HCT116 (cell line): ENCODE results near the gene NCOA5. TPM values are rescaled to one million over a fixed set of nuclear protein-coding genes. Genes with fewer than 3 reads are reported as not detected.

ENCODE experiments used
- ATAC-seq: fragments of 200-7000 bp; cut with Tn5 transposase; 2 replicates; pipeline ENCODE4 v1.9.1; 2020; ENCODE audit warnings: mild to moderate bottlenecking, moderate library complexity
- BruUV-seq: library from RNA; stranded (reverse); fragments of 400-500 nt; replicated peaks from 2 replicates; lab custom pipeline; 2021; lab: Mats Ljungman, UMichigan
- CTCF ChIA-PET: fragments of 300-600 bp; sonication (Branson Sonifier 250); formaldehyde crosslinking; loops from one replicate; lab custom pipeline; 2021; ENCODE audit warnings: antibody characterized with exemption; lab: Charles Lee
- POLR2A ChIA-PET: fragments of 300-600, 350-600 bp; sonication (Branson Sonifier 250); formaldehyde crosslinking; loops from one replicate; lab custom pipeline; 2021; ENCODE audit warnings: antibody characterized with exemption; lab: Charles Lee
- RAD21 ChIA-PET, 2 experiments: fragments of 300-600 bp; sonication (Branson Sonifier 250); formaldehyde crosslinking; loops; one replicate each; lab custom pipeline; 2023; ENCODE audit warnings: low total read pairs in 2 of 2; ENCODE audit not compliant: uncharacterized antibody in 2 of 2, unreplicated experiment in 2 of 2, low non-redundant PET in 1 of 2; lab: Charles Lee
- DNase-seq: peaks from one replicate; pipeline ENCODE4 v3.0.0-alpha.2; 2010; ENCODE audit warnings: low read depth, low spot score
- H2AFZ ChIP-seq: fragments of 200-600 bp; shearing (Covaris generic), sonication (generic); 2 replicates; pipeline ENCODE4 v1.6.1; 2017; ENCODE audit warnings: low read depth, mixed run types, mixed read lengths, antibody characterized with exemption, low read length; ENCODE audit not compliant: poor library complexity, severe bottlenecking
- H3K27ac ChIP-seq: 2 replicates; pipeline ENCODE4 v1.5.1; 2012; ENCODE audit warnings: low read depth, low read length
- H3K27me3 ChIP-seq: fragments of 200-600 bp; sonication (generic); 2 replicates; pipeline ENCODE4 v1.6.1; 2016; ENCODE audit warnings: mixed run types, low read length, mixed read lengths; ENCODE audit not compliant: insufficient read depth
- H3K36me3 ChIP-seq, 2 experiments: fragments of 200-500 bp in 1 of 2; fragments of 200-600 bp in 1 of 2; sonication (Bioruptor generic) in 1 of 2; sonication (generic) in 1 of 2; 2 replicates each; pipeline versions ENCODE4 v1.5.1 to v1.6.1; 2014 to 2016; ENCODE audit warnings: low read length in 2 of 2, inconsistent platforms in 1 of 2, mixed read lengths in 1 of 2, mixed run types in 1 of 2; ENCODE audit not compliant: insufficient read depth in 2 of 2, control insufficient read depth in 1 of 2
- H3K4me1 ChIP-seq, 2 experiments: fragments of 200-600 bp in 1 of 2; sonication (generic) in 1 of 2; 2 replicates each; pipeline versions ENCODE4 v1.5.1 to v1.6.1; 2012 to 2017; ENCODE audit warnings: low read length in 2 of 2, inconsistent platforms in 1 of 2, mild to moderate bottlenecking in 1 of 2, mixed read lengths in 1 of 2, mixed run types in 1 of 2, moderate library complexity in 1 of 2; ENCODE audit not compliant: insufficient read depth in 2 of 2, control insufficient read depth in 1 of 2
- H3K4me2 ChIP-seq: fragments of 200-600 bp; sonication (generic); 2 replicates; pipeline ENCODE4 v1.6.1; 2017; ENCODE audit warnings: mixed run types, low read length, mixed read lengths
- H3K4me3 ChIP-seq, 2 experiments: fragments of 200-600 bp in 1 of 2; sonication (generic) in 1 of 2; replicated peaks in 1 of 2; 2 replicates each; pipeline ENCODE4 v1.5.1; 2011 to 2016; ENCODE audit warnings: low read length in 2 of 2, control low read depth in 1 of 2, low read depth in 1 of 2, mild to moderate bottlenecking in 1 of 2, mixed read lengths in 1 of 2, mixed run types in 1 of 2
- H3K79me2 ChIP-seq: fragments of 200-600 bp; sonication (generic); 2 replicates; pipeline ENCODE4 v1.6.1; 2017; ENCODE audit warnings: mild to moderate bottlenecking, mixed run types, low read length, moderate library complexity, mixed read lengths; ENCODE audit not compliant: insufficient read depth
- H3K9ac ChIP-seq: fragments of 200-600 bp; sonication (generic); 2 replicates; pipeline ENCODE4 v1.6.1; 2016; ENCODE audit warnings: low read length, mixed read lengths
- H3K9me2 ChIP-seq: fragments of 200-600 bp; sonication (generic), shearing (Covaris generic); 2 replicates; pipeline ENCODE4 v1.6.1; 2017; ENCODE audit warnings: mixed run types, mild to moderate bottlenecking, moderate library complexity; ENCODE audit not compliant: insufficient read depth
- H3K9me3 ChIP-seq, 2 experiments: fragments of 200-500 bp in 1 of 2; fragments of 200-600 bp in 1 of 2; sonication (Bioruptor generic) in 1 of 2; sonication (generic) in 1 of 2; 2 replicates each; pipeline ENCODE4 v1.6.1; 2014 to 2017; ENCODE audit warnings: low read length in 2 of 2, mixed read lengths in 2 of 2, inconsistent platforms in 1 of 2, low read depth in 1 of 2, mild to moderate bottlenecking in 1 of 2, mixed run types in 1 of 2, moderate library complexity in 1 of 2; ENCODE audit not compliant: control insufficient read depth in 1 of 2, insufficient read depth in 1 of 2
- H4K20me1 ChIP-seq: fragments of 200-600 bp; sonication (generic), shearing (Covaris generic); 2 replicates; pipeline ENCODE4 v1.6.1; 2017; ENCODE audit warnings: mixed run types, mild to moderate bottlenecking, moderate library complexity; ENCODE audit not compliant: insufficient read depth
- CBX3 ChIP-seq: IDR thresholded peaks from 2 replicates; pipeline ENCODE4 v1.6.1; 2012; ENCODE audit warnings: low read depth
- CEBPB ChIP-seq: IDR thresholded peaks from 2 replicates; pipeline ENCODE4 v1.6.1; 2012; ENCODE audit warnings: low read depth
- EGR1 ChIP-seq: IDR thresholded peaks from 2 replicates; pipeline ENCODE4 v1.6.1; 2012; ENCODE audit warnings: low read depth
- POLR2AphosphoS5 ChIP-seq: IDR thresholded peaks from 2 replicates; pipeline ENCODE4 v1.6.1; 2011; ENCODE audit warnings: mild to moderate bottlenecking, low read depth, low read length, moderate library complexity
- REST ChIP-seq: IDR thresholded peaks from 2 replicates; pipeline ENCODE4 v1.6.1; 2012; ENCODE audit warnings: low read depth
- SP1 ChIP-seq: IDR thresholded peaks from 2 replicates; pipeline ENCODE4 v1.6.1; 2012; ENCODE audit warnings: low read depth
- YY1 ChIP-seq: IDR thresholded peaks from 2 replicates; pipeline ENCODE4 v1.6.1; 2011; ENCODE audit warnings: low read length, low read depth, moderate library complexity, mild to moderate bottlenecking; ENCODE audit not compliant: insufficient replicate concordance; ENCODE audit errors: extremely low read depth
- intact Hi-C: fragments of 100-400 bp; cut with micrococcal nuclease; formaldehyde crosslinking; loops from 2 replicates; pipeline ENCODE4 v1.10.0; 2022
- total RNA-seq: library from RNA; stranded (reverse); gene quantifications from one replicate; pipeline ENCODE4 v1.2.1, GENCODE V29; 2021; ENCODE audit not compliant: unreplicated experiment

The NCOA5 gene
- total RNA-seq, 1 experiment from 2014 or later: 31.6 TPM

DNA sequence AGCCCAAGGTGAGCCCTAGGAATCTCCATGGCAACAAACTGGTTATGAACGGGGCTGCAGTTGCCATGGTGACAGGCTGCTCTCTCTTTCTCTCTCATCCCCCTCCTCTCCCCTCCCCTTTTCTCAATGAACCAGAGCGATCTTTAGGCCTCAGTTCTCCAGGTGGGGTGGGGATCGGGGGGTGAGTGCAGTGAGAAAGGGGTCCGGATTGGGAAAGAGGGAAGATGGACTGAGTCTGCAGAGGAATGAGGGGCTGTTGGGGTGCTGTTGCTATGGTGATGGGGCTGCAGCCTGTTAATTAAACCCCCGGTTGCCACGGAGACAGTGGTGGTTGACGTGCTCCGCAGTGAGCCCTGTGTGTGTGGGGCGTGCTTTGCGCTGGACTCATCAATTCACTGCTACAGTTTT lies 64.4 kb downstream of the NCOA5 start:
- no peak overlapping the region for H3K9ac ChIP-seq
- peaks cover 32% of the 10 kb centered on the region; the same call in 1 of the 2 replicates for H3K27me3 ChIP-seq
- H3K27ac ChIP-seq: no peak overlapping the region
- ChIA-PET RAD21 (no interaction called here), CTCF (no interaction called here), POLR2A (no interaction called here)
- H3K4me3 ChIP-seq: no peak overlapping the region
- no peak for ATAC-seq
- H2AFZ ChIP-seq: no peak overlapping the region
- DNase-seq: no peak
- no peaks in the 10 kb centered on the region for H3K9me3 ChIP-seq
- no peaks in the 10 kb centered on the region for H4K20me1 ChIP-seq
- H3K4me1 ChIP-seq: peaks cover 0 to 16% of the 10 kb centered on the region in 2 experiments; a peak in 2 of 4 replicates
- intact Hi-C loops: loop anchor here (10.0 kb wide), 1 partner anchor 299 kb away; no protein-coding TSS in a partner anchor
- H3K36me3 ChIP-seq: no peaks in the 10 kb centered on the region
- H3K4me2 ChIP-seq: no peak overlapping the region
- TF ChIP-seq SP1: no peak
- no peak for TF ChIP-seq EGR1
- no peak for TF ChIP-seq REST
- TF ChIP-seq CEBPB: no peak
- no peak for TF ChIP-seq CBX3
- TF ChIP-seq YY1: no peak
- no peak for TF ChIP-seq POLR2AphosphoS5
- no TSS peak for BruUV-seq
- no peaks in the 10 kb centered on the region for H3K79me2 ChIP-seq
- H3K9me2 ChIP-seq: no peaks in the 10 kb centered on the region
